Measurements from ENCODE around the gene KLHL41.

DNA sequence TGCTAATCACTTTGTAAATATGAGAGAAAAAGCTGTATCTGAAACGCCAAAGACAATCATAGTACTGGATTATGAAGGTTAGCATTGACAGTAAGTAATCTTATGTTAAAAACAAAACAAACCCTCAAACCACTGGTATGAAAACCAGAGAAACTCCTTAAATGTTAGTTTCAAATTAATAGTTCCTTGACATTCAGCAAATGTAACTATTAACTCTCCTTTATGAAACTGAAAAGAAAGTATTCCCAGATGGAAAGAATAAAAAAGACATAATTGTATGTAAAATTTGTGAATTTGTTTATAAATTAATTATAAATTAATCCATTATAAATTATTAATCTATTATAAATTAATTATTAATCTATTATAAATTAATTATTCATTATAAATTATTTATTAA is 51.9 kb downstream of the KLHL41 start:
- TF ChIP-seq POLR2A (IDR thresholded peaks at IDR 0.05; ENCODE audit: low read length) (no peak), GATA1 (IDR thresholded peaks at IDR 0.05; ENCODE audit: low read depth, low read length) (no peak)

All from erythroblast (primary cell).